HG02798 (cell line): ENCODE data around the gene ST3GAL4.
"Not testable (repeated sequence)": the region's sequence is repeated elsewhere in the genome, so short reads cannot be mapped to it uniquely, and the experiment has no call there.

Experiments used
- ATAC-seq: cut with Tn5 transposase; IDR thresholded peaks from one replicate; pipeline ENCODE4 v1.9.1; 2021; ENCODE audit warnings: mild to moderate bottlenecking; ENCODE audit not compliant: unreplicated experiment, poor library complexity

The ST3GAL4 gene

GRCh38 chr11:126383339-126384335, 28.2 kb downstream of the ST3GAL4 start:
- ATAC-seq: no peak

- no peak for ATAC-seq
Observed at GRCh38 chr11:126384449-126385070, 29.1 kb downstream of the ST3GAL4 start.

GRCh38 chr11:126385991-126386728, 30.7 kb downstream of the ST3GAL4 start:
- no peak for ATAC-seq

- not testable (repeated sequence) for ATAC-seq
Observed at GRCh38 chr11:126386729-126387071, 31.2 kb downstream of the ST3GAL4 start.

GRCh38 chr11:126387857-126388256, 32.4 kb downstream of the ST3GAL4 start:
- ATAC-seq: no peak

- ATAC-seq: no peak
Observed at GRCh38 chr11:126390272-126390867, 34.9 kb downstream of the ST3GAL4 start.

- ATAC-seq: no peak
Observed at GRCh38 chr11:126391286-126391954, 35.9 kb downstream of the ST3GAL4 start.

GRCh38 chr11:126391970-126392632, 36.6 kb downstream of the ST3GAL4 start:
- peak; percentile 73 for ATAC-seq

- no peak for ATAC-seq
Observed at GRCh38 chr11:126392633-126393013, 37.1 kb downstream of the ST3GAL4 start.

- ATAC-seq: no peak
Observed at GRCh38 chr11:126393143-126393542, 37.7 kb downstream of the ST3GAL4 start.

GRCh38 chr11:126394036-126394435, 38.5 kb downstream of the ST3GAL4 start:
- no peak for ATAC-seq

- not testable (repeated sequence) for ATAC-seq
Observed at GRCh38 chr11:126394634-126395072, 39.2 kb downstream of the ST3GAL4 start.

GRCh38 chr11:126395784-126396183, 40.3 kb downstream of the ST3GAL4 start:
- ATAC-seq: not testable (repeated sequence)

- ATAC-seq: not testable (repeated sequence)
Observed at GRCh38 chr11:126396266-126396665, 40.8 kb downstream of the ST3GAL4 start.

- ATAC-seq: no peak
Observed at GRCh38 chr11:126396965-126397364, 41.5 kb downstream of the ST3GAL4 start.

GRCh38 chr11:126398296-126398695, 42.8 kb downstream of the ST3GAL4 start:
- no peak for ATAC-seq

- no peak for ATAC-seq
Observed at GRCh38 chr11:126398721-126399120, 43.2 kb downstream of the ST3GAL4 start.

- no peak for ATAC-seq
Observed at GRCh38 chr11:126400019-126400418, 44.5 kb downstream of the ST3GAL4 start.

- ATAC-seq: no peak
Observed at GRCh38 chr11:126400479-126400878, 45.0 kb downstream of the ST3GAL4 start.
